ENCODE data around the gene MSI2.

MSI2 gene

GRCh38 chr17:57631871-57632270 lies 375.5 kb downstream of the MSI2 start:
- Histone ChIP-seq H3K27ac (ENCODE audit: low read depth, low read length) (no peak overlapping the region), H4K20me1 (ENCODE audit: low read depth, low read length) (no peaks in the 10 kb centered on the region), H3K9me3 (ENCODE audit: insufficient read depth, low read length) (no peaks in the 10 kb centered on the region), H3K27me3 (ENCODE audit: low read length) (no peaks in the 10 kb centered on the region), H3K9ac (ENCODE audit: low read length) (no peak overlapping the region), H3K9me2 (replicated peaks; ENCODE audit: insufficient read depth, low read length) (no peaks in the 10 kb centered on the region), H3K36me3 (ENCODE audit: low read length) (no peaks in the 10 kb centered on the region), H3K79me2 (ENCODE audit: insufficient read depth, low read length) (no peaks in the 10 kb centered on the region), H2AFZ (ENCODE audit: low read depth, low read length, severe bottlenecking) (no peak overlapping the region), H3K4me2 (ENCODE audit: low read depth, low read length, poor library complexity, severe bottlenecking) (no peak overlapping the region), H3F3A (ENCODE audit: insufficient read depth) (no peaks in the 10 kb centered on the region), H3K4me3 (ENCODE audit: insufficient read depth, low read length, poor library complexity, severe bottlenecking) (no peak overlapping the region)
- TF ChIP-seq, protein P1, sequence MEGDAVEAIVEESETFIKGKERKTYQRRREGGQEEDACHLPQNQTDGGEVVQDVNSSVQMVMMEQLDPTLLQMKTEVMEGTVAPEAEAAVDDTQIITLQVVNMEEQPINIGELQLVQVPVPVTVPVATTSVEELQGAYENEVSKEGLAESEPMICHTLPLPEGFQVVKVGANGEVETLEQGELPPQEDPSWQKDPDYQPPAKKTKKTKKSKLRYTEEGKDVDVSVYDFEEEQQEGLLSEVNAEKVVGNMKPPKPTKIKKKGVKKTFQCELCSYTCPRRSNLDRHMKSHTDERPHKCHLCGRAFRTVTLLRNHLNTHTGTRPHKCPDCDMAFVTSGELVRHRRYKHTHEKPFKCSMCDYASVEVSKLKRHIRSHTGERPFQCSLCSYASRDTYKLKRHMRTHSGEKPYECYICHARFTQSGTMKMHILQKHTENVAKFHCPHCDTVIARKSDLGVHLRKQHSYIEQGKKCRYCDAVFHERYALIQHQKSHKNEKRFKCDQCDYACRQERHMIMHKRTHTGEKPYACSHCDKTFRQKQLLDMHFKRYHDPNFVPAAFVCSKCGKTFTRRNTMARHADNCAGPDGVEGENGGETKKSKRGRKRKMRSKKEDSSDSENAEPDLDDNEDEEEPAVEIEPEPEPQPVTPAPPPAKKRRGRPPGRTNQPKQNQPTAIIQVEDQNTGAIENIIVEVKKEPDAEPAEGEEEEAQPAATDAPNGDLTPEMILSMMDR (IDR thresholded peaks at IDR 0.05; ENCODE audit: insufficient read depth, low read length, poor library complexity, severe bottlenecking): no peak
- no peak for TF ChIP-seq EZH2phosphoT487 (conservative IDR thresholded peaks at IDR 0.05; ENCODE audit: low read length)

- Histone ChIP-seq H3K27ac (ENCODE audit: low read depth, low read length) (no peak overlapping the region), H3K9me2 (replicated peaks; ENCODE audit: insufficient read depth, low read length) (no peaks in the 10 kb centered on the region), H3K4me2 (ENCODE audit: low read depth, low read length, poor library complexity, severe bottlenecking) (no peak overlapping the region), H3K79me2 (ENCODE audit: insufficient read depth, low read length) (no peaks in the 10 kb centered on the region), H3K27me3 (ENCODE audit: low read length) (no peaks in the 10 kb centered on the region), H3F3A (ENCODE audit: insufficient read depth) (no peaks in the 10 kb centered on the region), H3K9me3 (ENCODE audit: insufficient read depth, low read length) (no peaks in the 10 kb centered on the region), H3K9ac (ENCODE audit: low read length) (no peak overlapping the region), H3K4me3 (ENCODE audit: insufficient read depth, low read length, poor library complexity, severe bottlenecking) (no peak overlapping the region), H3K36me3 (ENCODE audit: low read length) (no peaks in the 10 kb centered on the region), H4K20me1 (ENCODE audit: low read depth, low read length) (no peaks in the 10 kb centered on the region), H2AFZ (ENCODE audit: low read depth, low read length, severe bottlenecking) (no peak overlapping the region)
- TF ChIP-seq, protein P1 (IDR thresholded peaks at IDR 0.05; ENCODE audit: insufficient read depth, low read length, poor library complexity, severe bottlenecking): no peak
- no peak for TF ChIP-seq EZH2phosphoT487 (conservative IDR thresholded peaks at IDR 0.05; ENCODE audit: low read length)
These were observed 376.0 kb downstream of the MSI2 start for GRCh38 chr17:57632294-57632693.

- TF ChIP-seq EZH2phosphoT487 (conservative IDR thresholded peaks at IDR 0.05; ENCODE audit: low read length): no peak
- TF ChIP-seq, protein P1 (IDR thresholded peaks at IDR 0.05; ENCODE audit: insufficient read depth, low read length, poor library complexity, severe bottlenecking): no peak
- Histone ChIP-seq H4K20me1 (ENCODE audit: low read depth, low read length) (no peaks in the 10 kb centered on the region), H3F3A (ENCODE audit: insufficient read depth) (no peaks in the 10 kb centered on the region), H3K27me3 (ENCODE audit: low read length) (no peaks in the 10 kb centered on the region), H3K79me2 (ENCODE audit: insufficient read depth, low read length) (no peaks in the 10 kb centered on the region), H3K36me3 (ENCODE audit: low read length) (no peaks in the 10 kb centered on the region), H3K9me2 (replicated peaks; ENCODE audit: insufficient read depth, low read length) (no peaks in the 10 kb centered on the region), H3K27ac (ENCODE audit: low read depth, low read length) (no peak overlapping the region), H3K4me3 (ENCODE audit: insufficient read depth, low read length, poor library complexity, severe bottlenecking) (no peak overlapping the region), H2AFZ (ENCODE audit: low read depth, low read length, severe bottlenecking) (no peak overlapping the region), H3K4me2 (ENCODE audit: low read depth, low read length, poor library complexity, severe bottlenecking) (no peak overlapping the region), H3K9me3 (ENCODE audit: insufficient read depth, low read length) (no peaks in the 10 kb centered on the region), H3K9ac (ENCODE audit: low read length) (no peak overlapping the region)
These were observed 376.9 kb downstream of the MSI2 start for GRCh38 chr17:57633236-57633635.

Measured in SU-DHL-6 (cell line).